Endothelial cell of umbilical vein (primary cell): ENCODE measurements around the gene FZD10.

ENCODE experiments used
- GATA2 ChIP-seq: IDR thresholded peaks from 2 replicates; pipeline ENCODE4 v1.7.0; 2011; ENCODE audit warnings: low read depth, mild to moderate bottlenecking, moderate library complexity, mixed read lengths, low read length; ENCODE audit not compliant: insufficient read length, insufficient read depth
- POLR2AphosphoS5 ChIP-seq: IDR thresholded peaks from 2 replicates; pipeline ENCODE4 v1.6.1; 2012; ENCODE audit warnings: low read depth, mild to moderate bottlenecking, control low read depth, low read length, moderate library complexity; ENCODE audit not compliant: insufficient read depth
- TF ChIP-seq, protein P1 (sequence below), 2 donors: IDR thresholded peaks; 1 replicate in 1 of 2; 2 replicates in 1 of 2; pipeline ENCODE4 v1.5.1; 2011; ENCODE audit warnings: low read length in 2 of 2, mild to moderate bottlenecking in 2 of 2, moderate library complexity in 2 of 2, control low read depth in 1 of 2, inconsistent platforms in 1 of 2, low read depth in 1 of 2; ENCODE audit not compliant: insufficient read depth in 1 of 2; ENCODE audit errors: extremely low read depth in 1 of 2
- TF ChIP-seq, protein P2 (sequence below): IDR thresholded peaks from 2 replicates; pipeline ENCODE4 v1.6.1; 2011; ENCODE audit not compliant: insufficient read depth, insufficient read length

DNA sequence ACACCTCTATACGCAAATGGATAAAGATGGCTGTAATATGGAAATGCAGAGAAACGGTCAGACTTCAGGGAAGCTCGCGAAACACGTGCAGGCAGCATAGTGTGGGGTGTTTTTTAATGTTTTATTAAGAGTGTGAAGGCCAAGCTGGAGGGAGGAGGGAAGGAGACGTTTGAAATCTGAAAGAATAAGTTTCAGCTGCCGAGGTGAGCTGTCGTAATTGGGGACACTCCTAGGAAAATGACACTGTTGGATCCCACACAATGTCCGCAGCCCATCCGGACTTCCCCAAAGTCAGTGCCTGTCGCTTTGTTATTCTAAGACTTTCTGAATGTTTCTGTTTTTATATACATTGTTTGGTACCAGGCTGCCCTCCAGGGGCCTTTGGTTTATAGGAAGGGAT, 8.3 kb downstream of the FZD10 start:
- TF ChIP-seq, protein P1, sequence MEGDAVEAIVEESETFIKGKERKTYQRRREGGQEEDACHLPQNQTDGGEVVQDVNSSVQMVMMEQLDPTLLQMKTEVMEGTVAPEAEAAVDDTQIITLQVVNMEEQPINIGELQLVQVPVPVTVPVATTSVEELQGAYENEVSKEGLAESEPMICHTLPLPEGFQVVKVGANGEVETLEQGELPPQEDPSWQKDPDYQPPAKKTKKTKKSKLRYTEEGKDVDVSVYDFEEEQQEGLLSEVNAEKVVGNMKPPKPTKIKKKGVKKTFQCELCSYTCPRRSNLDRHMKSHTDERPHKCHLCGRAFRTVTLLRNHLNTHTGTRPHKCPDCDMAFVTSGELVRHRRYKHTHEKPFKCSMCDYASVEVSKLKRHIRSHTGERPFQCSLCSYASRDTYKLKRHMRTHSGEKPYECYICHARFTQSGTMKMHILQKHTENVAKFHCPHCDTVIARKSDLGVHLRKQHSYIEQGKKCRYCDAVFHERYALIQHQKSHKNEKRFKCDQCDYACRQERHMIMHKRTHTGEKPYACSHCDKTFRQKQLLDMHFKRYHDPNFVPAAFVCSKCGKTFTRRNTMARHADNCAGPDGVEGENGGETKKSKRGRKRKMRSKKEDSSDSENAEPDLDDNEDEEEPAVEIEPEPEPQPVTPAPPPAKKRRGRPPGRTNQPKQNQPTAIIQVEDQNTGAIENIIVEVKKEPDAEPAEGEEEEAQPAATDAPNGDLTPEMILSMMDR (IDR thresholded peaks at IDR 0.05; ENCODE audit: extremely low read depth in 1 of 2, insufficient read depth in 1 of 2, low read depth in 1 of 2, low read length in 2 of 2), result no peak
- no peak for TF ChIP-seq GATA2
- TF ChIP-seq POLR2AphosphoS5, result no peak
- TF ChIP-seq, protein P2, sequence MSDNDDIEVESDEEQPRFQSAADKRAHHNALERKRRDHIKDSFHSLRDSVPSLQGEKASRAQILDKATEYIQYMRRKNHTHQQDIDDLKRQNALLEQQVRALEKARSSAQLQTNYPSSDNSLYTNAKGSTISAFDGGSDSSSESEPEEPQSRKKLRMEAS, result no peak
